Mesenchymal stem cell (in vitro differentiated cells and primary cell): ENCODE results near the gene ZNF487.
"Not testable (repeated sequence)": the region's sequence is repeated elsewhere in the genome, so short reads cannot be mapped to it uniquely, and the experiment has no call there.

Experiments
- DNase-seq: peaks from one replicate; pipeline ENCODE4 v3.0.0-alpha.2; 2013
- H2AFZ ChIP-seq: one replicate; pipeline ENCODE4 v1.6.1; 2013; ENCODE audit warnings: low read depth, mild to moderate bottlenecking, control low read depth, inconsistent platforms, low read length, moderate library complexity
- H2AK5ac ChIP-seq: 2 replicates; pipeline ENCODE4 v1.6.1; 2013; ENCODE audit warnings: low read length, moderate library complexity, mild to moderate bottlenecking, inconsistent platforms; ENCODE audit not compliant: severe bottlenecking
- H2BK120ac ChIP-seq: one replicate; pipeline ENCODE4 v1.6.1; 2013; ENCODE audit warnings: low read depth, mild to moderate bottlenecking, inconsistent platforms, low read length, moderate library complexity
- H2BK12ac ChIP-seq, 2 experiments: one replicate each; pipeline ENCODE4 v1.6.1; 2013; ENCODE audit warnings: inconsistent platforms in 2 of 2, low read length in 2 of 2, mild to moderate bottlenecking in 2 of 2, moderate library complexity in 2 of 2, control low read depth in 1 of 2
- H2BK15ac ChIP-seq: one replicate; pipeline ENCODE4 v1.6.1; 2013; ENCODE audit warnings: mild to moderate bottlenecking, low read depth, inconsistent platforms; ENCODE audit not compliant: poor library complexity, severe bottlenecking
- H2BK5ac ChIP-seq: 2 replicates; pipeline ENCODE4 v1.6.1; 2013; ENCODE audit warnings: low read depth, mild to moderate bottlenecking, low read length, control low read depth, inconsistent platforms; ENCODE audit not compliant: poor library complexity, severe bottlenecking
- H3K14ac ChIP-seq, 2 experiments: one replicate each; pipeline ENCODE4 v1.6.1; 2013; ENCODE audit warnings: inconsistent platforms in 2 of 2, low read length in 2 of 2, control low read depth in 1 of 2, mild to moderate bottlenecking in 1 of 2, moderate library complexity in 1 of 2
- H3K18ac ChIP-seq, 2 experiments: one replicate each; pipeline ENCODE4 v1.6.1; 2013; ENCODE audit warnings: inconsistent platforms in 2 of 2, low read length in 2 of 2, control low read depth in 1 of 2, low read depth in 1 of 2, mild to moderate bottlenecking in 1 of 2
- H3K23ac ChIP-seq, 2 experiments: one replicate each; pipeline ENCODE4 v1.6.1; 2013; ENCODE audit warnings: inconsistent platforms in 2 of 2, low read length in 2 of 2, mild to moderate bottlenecking in 2 of 2, moderate library complexity in 2 of 2, control low read depth in 1 of 2
- H3K27ac ChIP-seq: 2 replicates; pipeline ENCODE4 v1.5.1; 2013; ENCODE audit warnings: mild to moderate bottlenecking, moderate library complexity, low read length, control low read depth, inconsistent platforms; ENCODE audit not compliant: poor library complexity, severe bottlenecking
- H3K27me3 ChIP-seq, 2 experiments: 2 replicates each; pipeline versions ENCODE4 v1.6.1 to v1.7.0; 2013; ENCODE audit warnings: low read length in 2 of 2, mild to moderate bottlenecking in 2 of 2, moderate library complexity in 2 of 2, control low read depth in 1 of 2, inconsistent platforms in 1 of 2; ENCODE audit not compliant: control insufficient read depth in 1 of 2, insufficient read depth in 1 of 2
- H3K36me3 ChIP-seq, 2 experiments: 2 replicates each; pipeline versions ENCODE4 v1.6.1 to v1.7.0; 2013; ENCODE audit warnings: low read length in 2 of 2, control low read depth in 1 of 2, inconsistent platforms in 1 of 2, low read depth in 1 of 2, mild to moderate bottlenecking in 1 of 2; ENCODE audit not compliant: insufficient read depth in 2 of 2, control insufficient read depth in 1 of 2
- H3K4ac ChIP-seq, 2 experiments: one replicate each; pipeline ENCODE4 v1.6.1; 2013; ENCODE audit warnings: inconsistent platforms in 2 of 2, low read length in 2 of 2, mild to moderate bottlenecking in 2 of 2, moderate library complexity in 2 of 2, control low read depth in 1 of 2, low read depth in 1 of 2
- H3K4me1 ChIP-seq: 2 replicates; pipeline ENCODE4 v1.6.1; 2013; ENCODE audit warnings: low read depth, low read length, control low read depth; ENCODE audit not compliant: control insufficient read depth, insufficient read depth
- H3K4me2 ChIP-seq: 2 replicates; pipeline ENCODE4 v1.6.1; 2013; ENCODE audit warnings: low read length, mild to moderate bottlenecking, inconsistent platforms; ENCODE audit not compliant: poor library complexity, severe bottlenecking
- H3K4me3 ChIP-seq, 2 experiments: 2 replicates each; pipeline versions ENCODE4 v1.5.1 to v1.7.0; 2013; ENCODE audit warnings: low read length in 2 of 2, mild to moderate bottlenecking in 2 of 2, control low read depth in 1 of 2, low read depth in 1 of 2; ENCODE audit not compliant: insufficient read depth in 1 of 2
- H3K79me1 ChIP-seq: replicated peaks from 2 replicates; pipeline ENCODE4 v1.6.1; 2013; ENCODE audit warnings: mild to moderate bottlenecking, control low read depth, low read length, inconsistent platforms; ENCODE audit not compliant: poor library complexity, severe bottlenecking
- H3K9ac ChIP-seq: 2 replicates; pipeline ENCODE4 v1.7.0; 2013; ENCODE audit warnings: mild to moderate bottlenecking, low read length, moderate library complexity
- H3K9me3 ChIP-seq: 2 replicates; pipeline ENCODE4 v1.7.0; 2013; ENCODE audit warnings: mild to moderate bottlenecking, low read length; ENCODE audit not compliant: control insufficient read depth
- H4K8ac ChIP-seq: one replicate; pipeline ENCODE4 v1.6.1; 2013; ENCODE audit warnings: inconsistent platforms, mild to moderate bottlenecking, low read length, moderate library complexity
- H4K91ac ChIP-seq: one replicate; pipeline ENCODE4 v1.6.1; 2013; ENCODE audit warnings: mild to moderate bottlenecking, low read length, inconsistent platforms
- WGBS: methylation state at CpG from one replicate; pipeline ENCODE4 v1.1.7; 2013; ENCODE audit warnings: mixed read lengths; 5-methylcytosine and 5-hydroxymethylcytosine counted together

ZNF487 gene

DNA sequence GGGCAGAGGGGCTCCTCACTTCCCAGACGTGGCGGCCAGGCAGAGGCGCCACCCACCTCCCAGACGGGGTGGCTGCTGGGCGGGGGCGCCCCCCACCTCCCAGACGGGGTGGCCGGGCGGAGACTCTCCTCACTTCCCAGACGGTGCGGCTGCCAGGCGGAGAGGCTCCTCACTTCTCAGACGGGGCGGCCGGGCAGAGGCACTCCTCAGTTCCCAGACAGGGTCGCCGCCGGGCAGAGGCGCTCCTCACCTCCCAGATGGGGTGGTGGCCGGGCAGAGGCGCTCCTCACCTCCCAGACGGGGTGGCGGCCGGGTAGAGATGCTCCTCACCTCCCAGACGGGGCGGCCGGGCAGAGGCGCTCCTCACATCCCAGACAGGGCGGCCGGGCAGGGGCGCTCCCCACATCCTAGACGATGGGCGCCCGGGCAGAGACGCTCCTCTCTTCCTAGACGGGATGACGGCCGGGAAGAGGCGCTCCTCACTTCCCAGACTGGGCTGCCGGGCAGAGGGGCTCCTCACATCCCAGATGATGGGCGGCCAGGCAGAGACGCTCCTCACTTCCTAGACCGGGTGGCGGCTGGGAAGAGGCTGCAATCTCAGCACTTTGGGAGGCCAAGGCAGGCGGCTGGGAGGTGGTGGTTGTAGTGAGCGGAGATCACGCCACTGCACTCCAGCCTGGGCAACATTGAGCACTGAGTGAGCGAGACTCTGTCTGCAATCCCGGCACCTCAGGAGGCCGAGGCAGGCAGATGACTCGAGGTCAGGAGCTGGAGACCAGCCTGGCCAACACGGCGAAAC is 9.5 kb downstream of the ZNF487 start:
- not testable (repeated sequence) for H3K4me1 ChIP-seq, H3K9ac ChIP-seq, H2AFZ ChIP-seq, H4K91ac ChIP-seq, H3K18ac ChIP-seq, H2BK12ac ChIP-seq, DNase-seq, H4K8ac ChIP-seq, H3K4ac ChIP-seq, H3K27ac ChIP-seq, H3K4me3 ChIP-seq, H3K9me3 ChIP-seq, H3K27me3 ChIP-seq, H3K23ac ChIP-seq, H2BK15ac ChIP-seq, H2BK120ac ChIP-seq, H2AK5ac ChIP-seq, H2BK5ac ChIP-seq, H3K14ac ChIP-seq, H3K36me3 ChIP-seq, H3K4me2 ChIP-seq
- WGBS: 95% methylated on average over 53 of the region's 53 CpGs
- H3K79me1 ChIP-seq: peaks cover 17% of the 10 kb centered on the region

DNA sequence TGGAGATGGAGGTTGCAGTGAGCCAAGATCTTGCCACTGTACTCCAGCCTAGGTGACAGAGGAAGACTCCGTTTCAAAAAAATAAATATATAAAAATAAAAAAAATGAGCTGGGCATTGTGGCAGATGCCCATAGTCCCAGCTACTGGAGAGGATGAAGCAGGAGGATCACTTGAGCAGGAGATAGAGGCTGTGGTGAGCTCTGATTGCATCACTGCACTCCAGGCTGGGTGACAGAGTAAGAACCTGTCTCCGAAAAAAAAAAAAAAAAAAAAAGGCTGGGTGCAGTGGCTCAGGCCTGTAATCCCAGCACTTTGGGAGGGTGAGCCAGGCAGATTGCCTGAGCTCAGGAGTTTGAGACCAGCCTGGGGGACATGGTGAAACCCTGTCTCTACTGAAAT is 11.8 kb downstream of the ZNF487 start:
- H2AFZ ChIP-seq: no peak overlapping the region
- no peak overlapping the region for H3K4ac ChIP-seq
- no peak overlapping the region for H3K4me3 ChIP-seq
- H3K79me1 ChIP-seq: peaks cover 13% of the 10 kb centered on the region
- H2AK5ac ChIP-seq: no peak overlapping the region
- H3K27me3 ChIP-seq: no peaks in the 10 kb centered on the region
- no peak overlapping the region for H2BK5ac ChIP-seq
- H3K4me2 ChIP-seq: no peak overlapping the region
- no peak overlapping the region for H2BK12ac ChIP-seq
- WGBS: 100% methylated on average over 1 of the region's 2 CpGs
- H3K18ac ChIP-seq: no peak overlapping the region
- no peaks in the 10 kb centered on the region for H3K4me1 ChIP-seq
- H3K27ac ChIP-seq: no peak overlapping the region
- H3K9me3 ChIP-seq: no peaks in the 10 kb centered on the region
- no peak overlapping the region for H3K9ac ChIP-seq
- no peak overlapping the region for H3K14ac ChIP-seq
- H2BK15ac ChIP-seq: no peak overlapping the region
- no peak overlapping the region for H4K8ac ChIP-seq
- no peak overlapping the region for H2BK120ac ChIP-seq
- H4K91ac ChIP-seq: no peak overlapping the region
- no peak for DNase-seq
- H3K36me3 ChIP-seq: peaks cover 6 to 8% of the 10 kb centered on the region in 2 experiments
- no peak overlapping the region for H3K23ac ChIP-seq

GRCh38 chr10:43452356-43452914 is 15.5 kb downstream of the ZNF487 start:
- no peak overlapping the region for H3K23ac ChIP-seq
- H3K36me3 ChIP-seq: no peaks in the 10 kb centered on the region
- no peaks in the 10 kb centered on the region for H3K9me3 ChIP-seq
- H4K91ac ChIP-seq: no peak overlapping the region
- peaks cover 8% of the 10 kb centered on the region for H3K79me1 ChIP-seq
- no peaks in the 10 kb centered on the region for H3K27me3 ChIP-seq
- H2BK5ac ChIP-seq: no peak overlapping the region
- peak overlapping the region; percentile 34 for H3K9ac ChIP-seq
- no peak overlapping the region for H3K27ac ChIP-seq
- H4K8ac ChIP-seq: no peak overlapping the region
- no peak overlapping the region for H3K4ac ChIP-seq
- H2AFZ ChIP-seq: no peak overlapping the region
- H3K4me1 ChIP-seq: peaks cover 15% of the 10 kb centered on the region
- no peak overlapping the region for H3K4me2 ChIP-seq
- no peak overlapping the region for H3K14ac ChIP-seq
- no peak for DNase-seq
- H2BK15ac ChIP-seq: no peak overlapping the region
- 100% methylated on average over 3 of the region's 4 CpGs for WGBS
- H2BK120ac ChIP-seq: no peak overlapping the region
- H2BK12ac ChIP-seq: no peak overlapping the region
- no peak overlapping the region for H3K18ac ChIP-seq
- H2AK5ac ChIP-seq: no peak overlapping the region
- H3K4me3 ChIP-seq: no peak overlapping the region

- Histone ChIP-seq H3K9me3 (no peaks in the 10 kb centered on the region), H3K4me2 (no peak overlapping the region), H3K4me3 (no peak overlapping the region), H2BK120ac (no peak overlapping the region), H3K4ac (no peak overlapping the region), H2BK15ac (no peak overlapping the region), H3K36me3 (no peaks in the 10 kb centered on the region), H2BK5ac (no peak overlapping the region), H3K9ac (peak overlapping the region; percentile 34), H4K8ac (no peak overlapping the region), H3K23ac (no peak overlapping the region), H3K4me1 (peaks cover 15% of the 10 kb centered on the region), H3K27ac (no peak overlapping the region), H2BK12ac (no peak overlapping the region), H3K27me3 (no peaks in the 10 kb centered on the region), H4K91ac (peak overlapping the region; percentile 20), H3K18ac (no peak overlapping the region), H3K79me1 (peaks cover 5% of the 10 kb centered on the region), H3K14ac (no peak overlapping the region), H2AFZ (no peak overlapping the region), H2AK5ac (no peak overlapping the region)
- WGBS: 90% methylated on average over 4 of the region's 4 CpGs
- DNase-seq: peak; percentile 21
Observed at GRCh38 chr10:43453266-43453831, 16.4 kb downstream of the ZNF487 start.
